ENCODE measurements around the gene UNC5C.

- TF ChIP-seq POLR2A (IDR thresholded peaks at IDR 0.05) (no peak), EP300 (IDR thresholded peaks at IDR 0.05) (no peak), CTCF (IDR thresholded peaks at IDR 0.05) (no peak)
Measured at GRCh38 chr4:95243892-95244291, 304.9 kb downstream of the UNC5C start.
